ENCODE measurements around the gene TSPAN13.

GRCh38 chr7:16786257-16786656 is 32.7 kb downstream of the TSPAN13 start:
- TF ChIP-seq CTCF (IDR thresholded peaks at IDR 0.05; ENCODE audit: insufficient read depth, low read depth, low read length) (no peak), EZH2 (IDR thresholded peaks at IDR 0.05; ENCODE audit: insufficient read depth, low read length) (no peak)
